GM13976 (cell line): ENCODE results near the gene HSF4.
A peak's percentile ranks its signal among the peaks of the same experiment; 100 is the strongest.

Experiments
- DNase-seq: peaks from one replicate; pipeline ENCODE4 v3.0.0; 2012; ENCODE audit warnings: low spot score
- CTCF ChIP-seq: IDR thresholded peaks from 2 replicates; pipeline ENCODE4 v1.5.1; 2012; ENCODE audit warnings: borderline replicate concordance, mild to moderate bottlenecking; ENCODE audit not compliant: insufficient read depth; ENCODE audit errors: extremely low read depth, missing control alignments, control extremely low read depth
- in situ Hi-C: fragments of 300-500 bp; cut with MboI; formaldehyde crosslinking; loops from one replicate; pipeline ENCODE4 v1.12.0; 2022; ENCODE audit warnings: low sequenced_read_pairs, mixed read lengths, inconsistent platforms; ENCODE audit not compliant: unreplicated experiment

Gene HSF4

GRCh38 chr16:67166598-67167168 lies 2.1 kb downstream of the HSF4 start:
- in situ Hi-C loops, result loop anchor here (25.0 kb wide), 1 partner anchor 204 kb away; the partner anchor contains the start of gene CES3
- TF ChIP-seq CTCF, result no peak

GRCh38 chr16:67167588-67167987 lies 3.0 kb downstream of the HSF4 start:
- in situ Hi-C loops, result loop anchor here (25.0 kb wide), 1 partner anchor 205 kb away; the partner anchor contains the start of gene CES3
- no peak for DNase-seq
- TF ChIP-seq CTCF, result no peak

More at GRCh38 chr16:67166598-67167168, 2.1 kb downstream of the HSF4 start:
- DNase-seq, result no peak

- in situ Hi-C loops, result loop anchor here (25.0 kb wide), 1 partner anchor 207 kb away; the partner anchor contains the start of gene CES3
- no peak for TF ChIP-seq CTCF
- DNase-seq, result no peak
These were observed 4.5 kb downstream of the HSF4 start for GRCh38 chr16:67169011-67169451.

GRCh38 chr16:67169642-67170167 lies 5.2 kb downstream of the HSF4 start:
- in situ Hi-C loops, result loop anchor here (25.0 kb wide), 1 partner anchor 207 kb away; the partner anchor contains the start of gene CES3
- peak; percentile 60 for TF ChIP-seq CTCF
- DNase-seq, result peak; percentile 63

GRCh38 chr16:67170168-67170948 lies 5.8 kb downstream of the HSF4 start, which contains the start of gene NOL3:
Gene NOL3 (plus strand): TSS chr16:67170538.
- peak; percentile 84 for DNase-seq
- TF ChIP-seq CTCF, result no peak
- in situ Hi-C loops, result loop anchor here (25.0 kb wide), 1 partner anchor 208 kb away; the partner anchor contains the start of gene CES3

GRCh38 chr16:67170949-67171649 lies 6.6 kb downstream of the HSF4 start:
- in situ Hi-C loops, result loop anchor here (25.0 kb wide), 1 partner anchor 209 kb away; the partner anchor contains the start of gene CES3
- no peak for TF ChIP-seq CTCF
- DNase-seq, result peak; percentile 42
